ENCODE results near the gene SFRP5. TPM values are rescaled to one million over a fixed set of nuclear protein-coding genes. Genes with fewer than 3 reads are reported as not detected.

The SFRP5 gene
- total RNA-seq, 1 donor, result not detected

DNA sequence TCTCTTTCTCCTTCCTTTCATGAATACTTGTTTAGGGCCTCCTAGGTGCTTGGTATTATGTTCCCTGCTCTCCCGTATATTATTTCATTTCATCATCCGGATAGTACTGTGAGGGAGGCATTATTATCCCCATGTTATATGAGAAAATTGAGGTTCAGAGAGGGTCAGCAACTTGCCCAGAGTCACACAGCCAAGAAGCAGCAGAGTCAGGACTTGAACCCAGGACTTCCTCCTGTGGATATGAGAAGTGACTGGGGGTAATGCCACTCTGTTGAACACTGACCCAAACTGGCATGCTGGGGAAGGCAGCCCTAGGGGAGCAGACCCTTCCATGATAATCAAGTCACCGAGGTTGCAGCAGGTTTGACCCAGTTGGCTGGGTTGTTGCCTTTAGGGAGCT is 8.2 kb upstream of the SFRP5 start:
- H3K4me3 ChIP-seq (ENCODE audit: low read depth, low read length), result no peak overlapping the region
- TF ChIP-seq, protein P1, sequence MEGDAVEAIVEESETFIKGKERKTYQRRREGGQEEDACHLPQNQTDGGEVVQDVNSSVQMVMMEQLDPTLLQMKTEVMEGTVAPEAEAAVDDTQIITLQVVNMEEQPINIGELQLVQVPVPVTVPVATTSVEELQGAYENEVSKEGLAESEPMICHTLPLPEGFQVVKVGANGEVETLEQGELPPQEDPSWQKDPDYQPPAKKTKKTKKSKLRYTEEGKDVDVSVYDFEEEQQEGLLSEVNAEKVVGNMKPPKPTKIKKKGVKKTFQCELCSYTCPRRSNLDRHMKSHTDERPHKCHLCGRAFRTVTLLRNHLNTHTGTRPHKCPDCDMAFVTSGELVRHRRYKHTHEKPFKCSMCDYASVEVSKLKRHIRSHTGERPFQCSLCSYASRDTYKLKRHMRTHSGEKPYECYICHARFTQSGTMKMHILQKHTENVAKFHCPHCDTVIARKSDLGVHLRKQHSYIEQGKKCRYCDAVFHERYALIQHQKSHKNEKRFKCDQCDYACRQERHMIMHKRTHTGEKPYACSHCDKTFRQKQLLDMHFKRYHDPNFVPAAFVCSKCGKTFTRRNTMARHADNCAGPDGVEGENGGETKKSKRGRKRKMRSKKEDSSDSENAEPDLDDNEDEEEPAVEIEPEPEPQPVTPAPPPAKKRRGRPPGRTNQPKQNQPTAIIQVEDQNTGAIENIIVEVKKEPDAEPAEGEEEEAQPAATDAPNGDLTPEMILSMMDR (IDR thresholded peaks at IDR 0.05; ENCODE audit: insufficient read depth, low read depth, low read length), result no peak

DNA sequence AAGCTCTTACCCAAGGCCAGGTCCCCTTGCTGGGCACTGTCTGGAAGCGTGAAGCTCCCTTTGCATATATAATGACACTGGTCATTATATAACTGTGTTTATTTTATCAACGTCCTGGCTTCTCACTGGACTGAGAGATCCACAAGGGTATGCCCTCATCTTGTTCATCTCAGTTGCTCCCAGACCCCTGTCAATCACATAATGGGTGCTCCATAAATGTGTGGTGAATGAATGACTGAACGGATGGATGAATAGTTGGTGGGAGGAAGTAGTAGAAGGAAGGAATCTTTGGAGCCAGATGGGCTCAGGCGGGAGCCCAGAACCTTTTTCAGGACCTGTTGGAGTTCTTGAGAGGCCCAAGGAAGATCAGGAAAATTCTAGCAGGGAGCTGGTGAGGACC is 7.7 kb upstream of the SFRP5 start:
- TF ChIP-seq, protein P1 (IDR thresholded peaks at IDR 0.05; ENCODE audit: insufficient read depth, low read depth, low read length), result no peak
- no peak overlapping the region for H3K4me3 ChIP-seq (ENCODE audit: low read depth, low read length)
- no peak for DNase-seq (ENCODE audit: low read depth)

More for the DNA sequence above, 8.2 kb upstream of the SFRP5 start:
- no peak for DNase-seq (ENCODE audit: low read depth)

DNA sequence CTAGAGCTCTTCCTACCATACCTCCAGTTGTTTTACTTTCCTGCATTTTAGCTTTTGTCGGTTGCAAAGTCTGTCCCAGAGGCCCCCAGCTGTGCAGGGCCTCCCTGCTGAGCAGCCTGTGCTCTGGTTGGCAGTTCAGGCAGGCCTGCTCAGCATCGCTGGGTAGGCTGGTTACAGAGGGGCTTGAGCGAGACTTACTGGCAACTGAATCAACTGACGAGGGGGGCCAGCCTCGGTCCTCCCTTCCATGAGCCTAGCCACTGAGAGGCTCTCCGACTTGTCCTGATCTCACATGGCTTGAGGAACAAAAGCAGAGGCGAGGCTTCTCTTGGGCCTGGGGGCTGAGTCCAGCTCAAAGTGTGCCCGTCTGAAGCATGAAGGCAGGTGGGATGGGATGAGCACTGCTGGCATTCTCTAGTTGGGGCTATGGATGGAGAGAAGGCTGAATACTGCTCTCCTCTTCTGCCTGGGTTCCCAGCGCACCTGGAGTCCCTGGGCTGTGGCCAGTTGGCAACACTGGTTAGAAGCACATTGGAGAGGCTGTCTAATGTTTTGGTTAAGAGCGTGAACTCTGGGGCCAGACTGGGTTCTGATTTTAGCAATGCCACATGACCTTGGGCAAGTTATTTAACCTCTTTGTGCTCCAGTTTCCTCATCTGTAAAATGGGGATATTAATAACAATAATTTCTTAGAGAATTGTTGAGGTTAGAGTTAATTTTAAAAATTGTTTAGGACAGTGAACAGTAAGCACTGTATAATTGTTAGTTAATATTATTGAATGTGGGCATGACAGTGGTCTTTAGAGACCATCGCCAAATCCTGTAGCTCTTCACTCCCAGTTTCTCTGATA is 6.9 kb upstream of the SFRP5 start:
- no peak for DNase-seq (ENCODE audit: low read depth)
- TF ChIP-seq, protein P1 (IDR thresholded peaks at IDR 0.05; ENCODE audit: insufficient read depth, low read depth, low read length), result no peak
- H3K4me3 ChIP-seq (ENCODE audit: low read depth, low read length), result no peak overlapping the region

DNA sequence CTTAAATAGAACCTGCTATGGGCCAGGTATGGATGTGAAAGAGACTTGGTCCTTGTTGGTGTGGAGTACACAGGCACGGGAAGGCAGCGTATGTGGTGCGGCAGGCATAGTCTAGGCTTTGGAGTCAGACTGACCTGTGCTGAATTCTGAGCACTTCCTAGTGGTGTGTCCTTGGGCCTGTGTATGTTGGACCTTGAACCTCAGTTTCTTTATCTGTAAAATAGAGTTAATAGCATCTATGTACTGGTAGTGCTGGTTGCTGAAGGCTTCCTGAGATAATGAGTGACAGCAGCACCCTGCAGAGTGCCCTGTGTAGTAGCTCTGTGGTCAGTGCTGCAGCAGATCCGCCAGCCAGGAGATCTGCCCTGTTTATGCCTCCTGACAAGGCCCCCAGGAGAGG is 5.3 kb upstream of the SFRP5 start:
- H3K4me3 ChIP-seq (ENCODE audit: low read depth, low read length), result no peak overlapping the region
- no peak for DNase-seq (ENCODE audit: low read depth)
- TF ChIP-seq, protein P1 (IDR thresholded peaks at IDR 0.05; ENCODE audit: insufficient read depth, low read depth, low read length), result no peak

DNA sequence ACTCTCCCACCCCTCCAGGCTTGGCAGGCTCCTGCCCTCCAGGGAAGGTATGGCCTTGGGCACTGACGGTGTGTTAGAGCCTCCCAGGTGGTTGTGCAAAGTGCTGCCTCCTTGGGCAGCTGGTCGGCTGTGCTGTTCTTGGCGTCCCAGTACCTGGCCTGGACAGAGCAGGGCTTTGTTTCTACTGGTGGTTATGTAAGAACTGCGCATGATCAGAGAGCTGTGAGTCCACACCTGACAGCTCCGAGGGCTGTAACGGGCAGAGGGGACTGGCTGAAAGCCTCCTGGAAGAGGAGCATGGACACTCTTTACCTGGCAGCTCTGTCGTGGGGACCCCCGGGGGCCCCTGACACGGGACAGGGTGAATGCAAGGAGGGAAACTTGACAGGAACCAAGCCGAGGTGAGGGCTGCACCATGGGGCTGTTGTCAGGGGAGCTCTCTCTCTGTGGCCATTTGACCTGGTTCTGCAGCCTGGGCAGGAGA is 3.1 kb upstream of the SFRP5 start:
- no peak for DNase-seq (ENCODE audit: low read depth)
- no peak overlapping the region for H3K4me3 ChIP-seq (ENCODE audit: low read depth, low read length)
- TF ChIP-seq, protein P1 (IDR thresholded peaks at IDR 0.05; ENCODE audit: insufficient read depth, low read depth, low read length), result no peak

DNA sequence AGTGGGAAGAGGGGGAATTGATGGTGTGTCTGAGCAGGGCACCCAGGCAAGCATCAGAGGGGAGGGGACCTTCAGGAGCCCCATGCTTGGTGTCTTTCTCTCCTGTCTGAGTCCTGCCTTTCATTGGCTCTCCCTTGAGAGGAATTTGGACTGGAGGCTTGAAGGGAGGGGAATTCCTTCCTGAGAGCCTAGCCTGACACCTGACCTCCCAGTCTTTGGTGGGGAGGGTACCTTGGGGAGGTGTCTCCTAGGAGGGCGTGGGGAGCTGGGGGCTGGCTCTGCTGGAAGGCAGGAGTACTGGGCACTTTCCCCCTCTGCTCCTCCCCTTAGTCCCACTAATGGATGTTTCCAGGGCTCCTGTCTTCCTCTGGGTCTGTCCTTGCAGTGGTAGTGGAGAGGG is 1.3 kb upstream of the SFRP5 start:
- TF ChIP-seq, protein P1 (IDR thresholded peaks at IDR 0.05; ENCODE audit: insufficient read depth, low read depth, low read length), result no peak
- no peak for DNase-seq (ENCODE audit: low read depth)
- no peak overlapping the region for H3K4me3 ChIP-seq (ENCODE audit: low read depth, low read length)
